ENCODE measurements around the gene SUGCT.

Gene SUGCT

GRCh38 chr7:40474790-40475680, 340.2 kb downstream of the SUGCT start:
- DNase-seq (ENCODE audit: low read depth): no peak

- no peak for DNase-seq (ENCODE audit: low read depth)
Observed at GRCh38 chr7:40475681-40475982, 340.8 kb downstream of the SUGCT start.

- no peak for DNase-seq (ENCODE audit: low read depth)
Observed at GRCh38 chr7:40477094-40477493, 342.3 kb downstream of the SUGCT start.

- no peak for DNase-seq (ENCODE audit: low read depth)
Observed at GRCh38 chr7:40482845-40483244, 348.0 kb downstream of the SUGCT start.

- no peak for DNase-seq (ENCODE audit: low read depth)
Observed at GRCh38 chr7:40483630-40484029, 348.8 kb downstream of the SUGCT start.

GRCh38 chr7:40489844-40490602, 355.2 kb downstream of the SUGCT start:
- DNase-seq (ENCODE audit: low read depth): no peak

- no peak for DNase-seq (ENCODE audit: low read depth)
Observed at GRCh38 chr7:40490603-40490924, 355.8 kb downstream of the SUGCT start.

GRCh38 chr7:40492946-40493345, 358.1 kb downstream of the SUGCT start:
- no peak for DNase-seq (ENCODE audit: low read depth)

GRCh38 chr7:40493609-40494051, 358.8 kb downstream of the SUGCT start:
- DNase-seq (ENCODE audit: low read depth): no peak

- DNase-seq (ENCODE audit: low read depth): no peak
Observed at GRCh38 chr7:40498924-40499510, 364.2 kb downstream of the SUGCT start.

GRCh38 chr7:40499718-40500117, 364.9 kb downstream of the SUGCT start:
- no peak for DNase-seq (ENCODE audit: low read depth)

- no peak for DNase-seq (ENCODE audit: low read depth)
Observed at GRCh38 chr7:40500219-40500618, 365.4 kb downstream of the SUGCT start.

- no peak for DNase-seq (ENCODE audit: low read depth)
Observed at GRCh38 chr7:40502359-40502758, 367.6 kb downstream of the SUGCT start.

- no peak for DNase-seq (ENCODE audit: low read depth)
Observed at GRCh38 chr7:40506158-40506557, 371.4 kb downstream of the SUGCT start.

- no peak for DNase-seq (ENCODE audit: low read depth)
Observed at GRCh38 chr7:40507166-40507565, 372.4 kb downstream of the SUGCT start.

GRCh38 chr7:40509287-40509996, 374.6 kb downstream of the SUGCT start:
- no peak for DNase-seq (ENCODE audit: low read depth)

GRCh38 chr7:40516376-40516775, 381.6 kb downstream of the SUGCT start:
- DNase-seq (ENCODE audit: low read depth): no peak

- DNase-seq (ENCODE audit: low read depth): no peak
Observed at GRCh38 chr7:40519009-40519408, 384.2 kb downstream of the SUGCT start.

- no peak for DNase-seq (ENCODE audit: low read depth)
Observed at GRCh38 chr7:40520986-40521738, 386.4 kb downstream of the SUGCT start.

- DNase-seq (ENCODE audit: low read depth): no peak
Observed at GRCh38 chr7:40525764-40526163, 391.0 kb downstream of the SUGCT start.

GRCh38 chr7:40526951-40527715, 392.3 kb downstream of the SUGCT start:
- no peak for DNase-seq (ENCODE audit: low read depth)

Data from T-helper 22 cell (primary cell).